ACC112 (cell line): ENCODE measurements around the gene NDST3.

Experiments
- H2AFZ ChIP-seq: fragments of 200-600 bp; sonication (generic); one replicate; pipeline ENCODE4 v1.6.0; 2017; ENCODE audit warnings: antibody characterized with exemption, low read length; ENCODE audit not compliant: unreplicated experiment
- H3K27ac ChIP-seq: fragments of 200-600 bp; sonication (generic); 2 replicates; pipeline ENCODE4 v1.5.1; 2014; ENCODE audit warnings: low read depth, mild to moderate bottlenecking, antibody characterized with exemption, low read length, moderate library complexity
- H3K27me3 ChIP-seq: fragments of 200-600 bp; sonication (generic); 2 replicates; pipeline ENCODE4 v1.6.1; 2014; ENCODE audit warnings: mild to moderate bottlenecking, antibody characterized with exemption, low read length, moderate library complexity, mixed read lengths; ENCODE audit not compliant: insufficient read depth
- H3K36me3 ChIP-seq: fragments of 200-600 bp; sonication (generic); 2 replicates; pipeline ENCODE4 v1.6.1; 2016; ENCODE audit warnings: mild to moderate bottlenecking, antibody characterized with exemption, low read length, moderate library complexity, mixed read lengths; ENCODE audit not compliant: insufficient read depth
- H3K4me1 ChIP-seq: fragments of 200-600 bp; sonication (generic); one replicate; pipeline ENCODE4 v1.6.1; 2016; ENCODE audit warnings: low read length, mixed read lengths; ENCODE audit not compliant: insufficient read depth, unreplicated experiment, control insufficient read depth
- H3K4me3 ChIP-seq: fragments of 200-600 bp; sonication (generic); 2 replicates; pipeline ENCODE4 v1.5.1; 2014; ENCODE audit warnings: mild to moderate bottlenecking, low read depth, low read length
- H3K79me2 ChIP-seq: fragments of 200-600 bp; sonication (generic); one replicate; pipeline ENCODE4 v1.6.0; 2016; ENCODE audit warnings: low read length; ENCODE audit not compliant: control insufficient read depth, unreplicated experiment, insufficient read depth

NDST3 gene

GRCh38 chr4:118177126-118177525 is 142.8 kb downstream of the NDST3 start:
- peaks cover 15% of the 10 kb centered on the region for H3K4me1 ChIP-seq
- H3K79me2 ChIP-seq: no peaks in the 10 kb centered on the region
- no peak overlapping the region for H3K4me3 ChIP-seq
- no peaks in the 10 kb centered on the region for H3K36me3 ChIP-seq
- H2AFZ ChIP-seq: no peak overlapping the region
- H3K27ac ChIP-seq: no peak overlapping the region
- H3K27me3 ChIP-seq: no peaks in the 10 kb centered on the region

- Histone ChIP-seq H3K27me3 (no peaks in the 10 kb centered on the region), H3K4me3 (no peak overlapping the region), H3K4me1 (no peaks in the 10 kb centered on the region), H3K79me2 (no peaks in the 10 kb centered on the region), H3K27ac (no peak overlapping the region), H2AFZ (no peak overlapping the region), H3K36me3 (no peaks in the 10 kb centered on the region)
These were observed 146.5 kb downstream of the NDST3 start for GRCh38 chr4:118180776-118181175.

GRCh38 chr4:118190903-118191302 is 156.6 kb downstream of the NDST3 start:
- Histone ChIP-seq H3K27ac (no peak overlapping the region), H3K27me3 (no peaks in the 10 kb centered on the region), H3K79me2 (no peaks in the 10 kb centered on the region), H2AFZ (no peak overlapping the region), H3K36me3 (no peaks in the 10 kb centered on the region), H3K4me1 (no peaks in the 10 kb centered on the region), H3K4me3 (no peak overlapping the region)

GRCh38 chr4:118193421-118193820 is 159.1 kb downstream of the NDST3 start:
- Histone ChIP-seq H3K27ac (no peak overlapping the region), H3K27me3 (0 out of 2 replicates have a peak, but pooled peaks cover 3% of the 10 kb centered on the region), H3K4me3 (no peak overlapping the region), H3K36me3 (no peaks in the 10 kb centered on the region), H3K4me1 (no peaks in the 10 kb centered on the region), H2AFZ (no peak overlapping the region), H3K79me2 (no peaks in the 10 kb centered on the region)

- no peaks in the 10 kb centered on the region for H3K36me3 ChIP-seq
- no peaks in the 10 kb centered on the region for H3K79me2 ChIP-seq
- H3K27me3 ChIP-seq: peaks cover 9% of the 10 kb centered on the region; the same call in 1 of the 2 replicates
- H3K4me1 ChIP-seq: no peaks in the 10 kb centered on the region
- no peak overlapping the region for H3K4me3 ChIP-seq
- no peak overlapping the region for H3K27ac ChIP-seq
- H2AFZ ChIP-seq: no peak overlapping the region
These were observed 172.3 kb downstream of the NDST3 start for GRCh38 chr4:118206627-118207026.

- no peak overlapping the region for H3K4me3 ChIP-seq
- H3K27me3 ChIP-seq: peaks cover 36% of the 10 kb centered on the region
- H3K27ac ChIP-seq: no peak overlapping the region
- no peaks in the 10 kb centered on the region for H3K4me1 ChIP-seq
- H3K79me2 ChIP-seq: no peaks in the 10 kb centered on the region
- H2AFZ ChIP-seq: no peak overlapping the region
- H3K36me3 ChIP-seq: no peaks in the 10 kb centered on the region
These were observed 178.8 kb downstream of the NDST3 start for GRCh38 chr4:118213101-118213500.

GRCh38 chr4:118215826-118216225 is 181.5 kb downstream of the NDST3 start:
- H2AFZ ChIP-seq: no peak overlapping the region
- H3K27ac ChIP-seq: no peak overlapping the region
- H3K4me3 ChIP-seq: no peak overlapping the region
- H3K4me1 ChIP-seq: no peaks in the 10 kb centered on the region
- H3K36me3 ChIP-seq: no peaks in the 10 kb centered on the region
- peaks cover 40% of the 10 kb centered on the region for H3K27me3 ChIP-seq
- H3K79me2 ChIP-seq: no peaks in the 10 kb centered on the region

GRCh38 chr4:118221227-118221800 is 187.0 kb downstream of the NDST3 start:
- no peak overlapping the region for H3K27ac ChIP-seq
- no peaks in the 10 kb centered on the region for H3K4me1 ChIP-seq
- H2AFZ ChIP-seq: no peak overlapping the region
- no peaks in the 10 kb centered on the region for H3K79me2 ChIP-seq
- H3K27me3 ChIP-seq: peaks cover 57% of the 10 kb centered on the region
- no peaks in the 10 kb centered on the region for H3K36me3 ChIP-seq
- H3K4me3 ChIP-seq: no peak overlapping the region

- H3K4me3 ChIP-seq: no peak overlapping the region
- H3K79me2 ChIP-seq: no peaks in the 10 kb centered on the region
- H3K27me3 ChIP-seq: peaks cover 67% of the 10 kb centered on the region
- no peaks in the 10 kb centered on the region for H3K4me1 ChIP-seq
- H2AFZ ChIP-seq: no peak overlapping the region
- H3K36me3 ChIP-seq: no peaks in the 10 kb centered on the region
- H3K27ac ChIP-seq: no peak overlapping the region
These were observed 190.1 kb downstream of the NDST3 start for GRCh38 chr4:118224243-118224829.

- no peak overlapping the region for H3K4me3 ChIP-seq
- H3K27me3 ChIP-seq: peaks cover 62% of the 10 kb centered on the region
- no peak overlapping the region for H2AFZ ChIP-seq
- no peaks in the 10 kb centered on the region for H3K79me2 ChIP-seq
- H3K4me1 ChIP-seq: no peaks in the 10 kb centered on the region
- H3K27ac ChIP-seq: no peak overlapping the region
- H3K36me3 ChIP-seq: no peaks in the 10 kb centered on the region
These were observed 191.2 kb downstream of the NDST3 start for GRCh38 chr4:118225511-118225910.

- Histone ChIP-seq H3K79me2 (no peaks in the 10 kb centered on the region), H3K27ac (no peak overlapping the region), H3K4me1 (no peaks in the 10 kb centered on the region), H2AFZ (no peak overlapping the region), H3K27me3 (peaks cover 56% of the 10 kb centered on the region), H3K36me3 (no peaks in the 10 kb centered on the region), H3K4me3 (no peak overlapping the region)
These were observed 192.2 kb downstream of the NDST3 start for GRCh38 chr4:118226311-118227010.
